A673 (cell line): ENCODE measurements around the gene ANKRD13D. TPM values are rescaled to one million over a fixed set of nuclear protein-coding genes. Genes with fewer than 3 reads are reported as not detected.
A peak's percentile ranks its signal among the peaks of the same experiment; 100 is the strongest.

Experiments
- BruUV-seq: library from RNA; stranded (reverse); fragments of 400-500 nt; replicated peaks from 2 replicates; lab custom pipeline; 2021; lab: Mats Ljungman, UMichigan
- CTCF ChIA-PET: fragments of 300-600 bp; sonication (Branson Sonifier 250); formaldehyde crosslinking; loops from one replicate; lab custom pipeline; 2022; ENCODE audit warnings: antibody characterized with exemption; lab: Charles Lee
- POLR2A ChIA-PET: fragments of 300-600 bp; sonication (Branson Sonifier 250); formaldehyde crosslinking; loops from one replicate; lab custom pipeline; 2022; ENCODE audit warnings: antibody characterized with exemption; ENCODE audit not compliant: low non-redundant PET; lab: Charles Lee
- DNase-seq: peaks from one replicate; pipeline ENCODE4 v3.0.0-alpha.2; 2015; ENCODE audit warnings: low spot score
- H3K27ac ChIP-seq: fragments of 200-600 bp; sonication (generic); 2 replicates; pipeline ENCODE4 v1.5.1; 2016; ENCODE audit warnings: mixed run types, low read depth, mild to moderate bottlenecking, mixed read lengths, antibody characterized with exemption, low read length; ENCODE audit not compliant: poor library complexity, severe bottlenecking
- H3K27me3 ChIP-seq: fragments of 200-600 bp; sonication (generic); replicated peaks from 2 replicates; pipeline ENCODE4 v1.6.1; 2017; ENCODE audit warnings: mixed run types, low read depth, mild to moderate bottlenecking, mixed read lengths, antibody characterized with exemption, low read length; ENCODE audit not compliant: insufficient read depth, poor library complexity
- H3K36me3 ChIP-seq: fragments of 200-600 bp; sonication (generic); 2 replicates; pipeline ENCODE4 v1.6.1; 2016; ENCODE audit warnings: mixed run types, mild to moderate bottlenecking, mixed read lengths, antibody characterized with exemption, low read length; ENCODE audit not compliant: insufficient read depth, poor library complexity, severe bottlenecking
- H3K4me1 ChIP-seq: fragments of 200-600 bp; sonication (generic); 2 replicates; pipeline ENCODE4 v1.6.1; 2017; ENCODE audit warnings: mixed run types, mild to moderate bottlenecking, mixed read lengths, antibody characterized with exemption, low read length; ENCODE audit not compliant: insufficient read depth, poor library complexity, severe bottlenecking
- H3K4me3 ChIP-seq: fragments of 200-600 bp; sonication (generic); 2 replicates; pipeline ENCODE4 v1.5.1; 2016; ENCODE audit warnings: low read depth, mixed run types, mild to moderate bottlenecking, mixed read lengths, low read length; ENCODE audit not compliant: poor library complexity, severe bottlenecking
- H3K9me3 ChIP-seq: fragments of 200-600 bp; sonication (generic); 2 replicates; pipeline ENCODE4 v1.6.1; 2016; ENCODE audit warnings: mixed run types, low read depth, mild to moderate bottlenecking, mixed read lengths, antibody characterized with exemption, low read length; ENCODE audit not compliant: poor library complexity, severe bottlenecking
- CTCF ChIP-seq: fragments of 300-800, 200-600 bp; sonication (generic); conservative IDR thresholded peaks from 2 replicates; pipeline ENCODE4 v1.5.1; 2017; ENCODE audit warnings: low read depth, mild to moderate bottlenecking, antibody characterized with exemption, low read length, moderate library complexity, mixed read lengths
- EZH2 ChIP-seq: fragments of 200-600 bp; sonication (generic); IDR thresholded peaks from 2 replicates; pipeline ENCODE4 v1.6.1; 2017; ENCODE audit warnings: borderline replicate concordance, low read depth, mild to moderate bottlenecking, mixed read lengths, antibody characterized with exemption, low read length; ENCODE audit not compliant: poor library complexity, severe bottlenecking
- intact Hi-C: fragments of 100-400 bp; cut with micrococcal nuclease; formaldehyde crosslinking; loops from one replicate; pipeline ENCODE4 v1.10.0; 2022; ENCODE audit not compliant: unreplicated experiment
- total RNA-seq: library from RNA; stranded (reverse); gene quantifications from 2 replicates; pipeline ENCODE4 v1.2.3, GENCODE V29; 2021

The ANKRD13D gene
- total RNA-seq, 1 experiment from 2014 or later, result 101 TPM

GRCh38 chr11:67345920-67346819 lies 57.1 kb downstream of the ANKRD13D start:
- peak; percentile 60 for DNase-seq
- CTCF ChIA-PET, result interaction anchor here (0.5 to 1.9 kb wide), 7 partner anchors 10 to 99 kb away, joined by 3 to 5 read pairs (median 4); partner anchors contain the start of gene CLCF1
- H3K27ac ChIP-seq, result no peak overlapping the region

GRCh38 chr11:67347964-67348749 lies 59.1 kb downstream of the ANKRD13D start:
- Histone ChIP-seq H3K27me3 (no peaks in the 10 kb centered on the region), H3K9me3 (no peaks in the 10 kb centered on the region), H3K36me3 (no peaks in the 10 kb centered on the region), H3K27ac (no peak overlapping the region), H3K4me3 (no peak overlapping the region), H3K4me1 (peaks cover 9% of the 10 kb centered on the region)
- no peak for DNase-seq
- TF ChIP-seq EZH2 (no peak), CTCF (no peak)
- POLR2A ChIA-PET, result no interaction called here
- intact Hi-C loops, result no loop called here
- no TSS peak for BruUV-seq
- CTCF ChIA-PET, result interaction anchor here (0.6 kb wide), 1 partner anchor 28 kb away, joined by 7 read pairs; no protein-coding TSS in a partner anchor

More at GRCh38 chr11:67345920-67346819, 57.1 kb downstream of the ANKRD13D start:
- no TSS peak for BruUV-seq
- no peaks in the 10 kb centered on the region for H3K4me1 ChIP-seq
- TF ChIP-seq EZH2, result no peak
- TF ChIP-seq CTCF, result peak; percentile 84
- no peaks in the 10 kb centered on the region for H3K9me3 ChIP-seq
- POLR2A ChIA-PET, result interaction anchor here (0.6 to 0.9 kb wide), 2 partner anchors 29 to 145 kb away, joined by 3 to 4 read pairs; no protein-coding TSS in a partner anchor
- H3K4me3 ChIP-seq, result no peak overlapping the region
- no peaks in the 10 kb centered on the region for H3K27me3 ChIP-seq
- intact Hi-C loops, result no loop called here
- no peaks in the 10 kb centered on the region for H3K36me3 ChIP-seq

- H3K36me3 ChIP-seq, result no peaks in the 10 kb centered on the region
- intact Hi-C loops, result no loop called here
- TF ChIP-seq CTCF (no peak), EZH2 (no peak)
- H3K4me3 ChIP-seq, result no peak overlapping the region
- DNase-seq, result no peak
- no peaks in the 10 kb centered on the region for H3K9me3 ChIP-seq
- CTCF ChIA-PET, result interaction anchor here (0.6 to 1.1 kb wide), 4 partner anchors 22 to 43 kb away, joined by 3 to 7 read pairs (median 4); partner anchors contain the start of gene RAD9A
- H3K4me1 ChIP-seq, result peaks cover 12% of the 10 kb centered on the region
- no peaks in the 10 kb centered on the region for H3K27me3 ChIP-seq
- no TSS peak for BruUV-seq
- POLR2A ChIA-PET, result no interaction called here
- H3K27ac ChIP-seq, result no peak overlapping the region
Measured at GRCh38 chr11:67349036-67349435, 59.9 kb downstream of the ANKRD13D start.
